ENCODE results near the gene RGS9BP.
"Not testable (repeated sequence)": the region's sequence is repeated elsewhere in the genome, so short reads cannot be mapped to it uniquely, and the experiment has no call there.

The RGS9BP gene

DNA sequence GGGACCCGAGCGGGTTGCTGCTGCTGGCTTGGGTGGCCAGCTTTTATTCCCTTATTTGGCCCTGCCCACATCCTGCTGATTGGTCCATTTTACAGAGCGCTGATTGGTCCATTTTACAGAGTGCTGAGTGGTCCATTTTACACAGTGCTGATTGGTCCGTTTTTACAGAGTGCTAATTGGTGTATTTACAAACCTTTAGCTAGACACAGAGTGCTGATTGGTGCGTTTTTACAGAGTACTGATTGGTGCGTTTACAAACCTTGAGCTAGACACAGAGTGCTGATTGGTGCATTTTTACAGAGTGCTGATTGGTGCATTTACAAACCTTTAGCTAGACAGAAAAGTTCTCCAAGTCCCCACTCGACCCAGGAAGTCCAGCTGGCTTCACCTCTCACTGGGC is 24.5 kb downstream of the RGS9BP start:
- not testable (repeated sequence) for DNase-seq

DNA sequence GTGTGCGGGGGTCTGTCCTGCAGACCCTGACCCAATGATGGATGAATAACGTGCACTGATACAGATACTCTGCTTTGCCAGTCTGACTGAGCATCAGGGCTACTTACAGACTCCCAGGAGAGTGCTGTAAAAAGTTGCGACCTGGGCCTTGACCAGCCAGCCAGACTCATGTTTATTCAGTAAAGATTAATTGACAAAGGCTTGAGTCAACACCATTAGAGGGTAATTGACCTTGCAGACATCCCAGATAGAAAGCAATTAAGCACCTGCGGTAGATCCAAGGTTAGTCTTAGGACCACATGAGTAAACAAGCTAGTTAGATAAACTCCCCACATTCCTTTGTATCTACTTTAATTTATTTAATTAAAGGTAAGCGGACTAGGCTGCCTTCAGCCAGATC is 26.4 kb downstream of the RGS9BP start:
- no peak for DNase-seq

DNA sequence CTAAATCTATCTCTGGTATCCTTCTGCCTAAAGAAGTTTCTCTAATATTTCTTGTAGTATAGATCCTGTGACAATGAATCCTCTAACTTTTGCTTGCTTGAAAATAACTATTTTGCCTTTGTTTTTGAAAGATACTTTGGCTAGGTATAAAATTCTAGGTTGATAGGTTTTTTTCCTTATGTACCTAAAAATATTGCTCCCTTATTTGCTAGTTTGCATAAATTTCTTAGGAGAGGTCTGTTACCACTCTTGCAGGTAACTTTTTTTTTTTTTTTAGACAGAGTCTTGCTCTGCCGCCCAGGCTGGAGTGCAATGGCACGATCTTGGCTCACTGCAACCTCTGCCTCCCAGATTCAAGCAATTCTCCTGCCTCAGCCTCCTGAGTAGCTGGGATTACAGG is 28.4 kb downstream of the RGS9BP start:
- not testable (repeated sequence) for DNase-seq

DNA sequence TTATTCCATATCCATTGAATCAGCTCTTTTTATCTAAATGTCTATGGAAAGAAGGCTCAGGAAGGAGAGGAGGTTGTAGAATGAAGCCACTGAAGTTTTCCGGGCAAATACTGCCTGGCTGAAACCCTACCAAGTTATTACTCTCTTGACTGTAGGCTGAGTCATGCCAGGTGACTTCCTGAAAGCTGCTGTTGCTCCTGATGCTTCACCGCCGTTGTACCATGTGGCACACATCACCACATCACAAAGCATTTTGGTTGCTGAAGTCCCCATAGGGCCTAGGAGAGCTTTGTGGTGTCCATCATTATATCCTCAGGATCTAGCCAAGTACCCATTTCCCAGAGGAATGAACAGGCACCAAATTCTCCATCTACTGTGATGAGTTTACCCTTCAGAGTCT is 32.8 kb downstream of the RGS9BP start:
- no peak for DNase-seq

DNA sequence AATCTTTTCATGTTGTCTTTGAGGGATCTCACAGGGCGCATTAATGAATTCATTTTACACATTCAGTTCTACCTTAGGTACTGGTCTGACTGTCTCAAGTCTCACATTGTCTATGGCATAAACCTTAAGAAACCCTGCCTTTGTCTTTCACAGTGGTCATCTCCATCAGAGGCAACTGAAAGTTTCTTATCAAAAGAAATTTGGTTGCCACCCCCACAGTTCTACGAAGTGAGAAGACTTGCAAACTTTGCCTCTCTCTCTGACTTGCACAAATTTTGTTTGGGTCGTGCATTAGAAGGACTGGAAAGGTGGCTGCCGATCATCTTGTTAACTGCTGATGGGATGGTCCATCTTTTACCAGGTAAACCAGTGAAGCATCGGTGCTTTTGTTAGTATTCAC is 33.4 kb downstream of the RGS9BP start:
- peak; percentile 22 for DNase-seq

DNA sequence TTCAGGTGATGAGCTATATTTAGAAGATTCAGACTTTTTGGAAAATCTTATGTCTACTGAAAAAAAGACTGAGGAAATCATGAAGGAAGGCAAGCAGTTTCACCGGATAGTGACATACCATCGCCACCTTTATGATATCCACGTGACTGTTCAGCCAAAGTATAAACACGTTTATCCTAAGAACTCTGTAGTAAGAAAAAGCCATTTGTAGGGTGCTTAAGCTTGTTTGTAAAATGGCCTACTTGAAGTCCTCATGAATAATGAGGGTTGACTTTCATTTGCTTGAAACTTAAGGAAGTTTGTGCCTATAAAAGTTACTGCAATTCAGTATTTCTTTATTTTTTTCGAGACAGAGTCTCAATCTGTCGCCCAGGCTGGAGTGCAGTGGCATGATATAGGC is 36.1 kb downstream of the RGS9BP start:
- no peak for DNase-seq

DNA sequence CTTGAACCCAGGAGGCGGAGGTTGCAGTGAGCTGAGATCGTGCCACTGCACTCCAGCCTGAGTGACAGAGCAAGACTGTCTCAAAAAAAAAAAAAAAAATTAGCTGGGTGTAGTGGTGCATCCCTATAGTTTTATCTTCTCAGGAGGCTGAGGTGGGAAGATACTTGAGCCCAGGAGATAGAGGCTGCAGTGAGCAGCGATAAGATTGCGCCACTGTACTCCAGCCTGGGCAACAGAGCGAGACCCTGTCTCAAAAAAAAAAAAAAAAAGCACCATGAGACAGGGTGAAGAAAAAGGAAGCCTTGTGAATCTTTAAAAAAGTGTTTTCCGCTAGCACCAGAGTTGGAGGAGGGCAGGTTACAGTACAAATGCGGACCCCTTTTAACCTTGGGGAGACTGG is 40.6 kb downstream of the RGS9BP start:
- not testable (repeated sequence) for DNase-seq

DNA sequence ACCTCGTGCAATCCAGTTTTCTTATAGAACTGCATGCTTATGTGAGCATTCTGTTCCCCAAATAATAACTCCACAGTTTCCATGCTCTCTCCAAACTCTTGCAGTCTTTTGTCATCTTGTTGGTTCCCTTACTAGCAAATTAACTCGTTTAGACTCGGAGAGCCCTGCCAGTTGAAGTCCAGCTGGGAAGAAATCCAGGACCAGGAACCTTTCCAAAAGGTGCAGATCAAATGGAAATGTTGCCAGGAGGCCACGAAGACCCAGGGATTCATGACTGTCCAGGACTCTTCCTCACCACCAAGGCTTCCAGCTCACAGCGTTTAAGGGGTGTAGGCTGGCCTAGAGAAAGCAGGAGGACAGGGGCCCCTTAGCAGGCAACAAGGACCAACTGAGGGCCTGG is 41.8 kb downstream of the RGS9BP start:
- no peak for DNase-seq

DNA sequence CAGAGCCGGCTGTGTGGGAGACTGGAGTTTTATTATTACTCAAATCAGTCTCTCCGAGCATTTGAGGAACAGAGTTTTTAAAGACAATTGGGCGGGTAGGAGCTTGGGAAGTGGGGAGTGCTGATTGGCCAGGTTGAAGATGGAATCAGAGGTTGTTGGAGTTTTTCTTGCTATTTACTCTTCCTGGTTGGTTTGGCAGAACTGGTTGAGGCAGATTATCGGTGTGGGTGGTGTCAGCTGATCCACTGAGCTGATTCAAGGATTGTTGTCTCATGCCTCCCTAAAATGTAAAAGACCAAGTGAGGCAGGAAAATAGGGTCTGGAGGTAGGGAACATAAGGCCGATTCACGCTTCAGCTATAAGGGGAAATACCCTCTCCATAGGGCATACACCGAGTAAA is 42.6 kb downstream of the RGS9BP start:
- DNase-seq: peak; percentile 21

DNA sequence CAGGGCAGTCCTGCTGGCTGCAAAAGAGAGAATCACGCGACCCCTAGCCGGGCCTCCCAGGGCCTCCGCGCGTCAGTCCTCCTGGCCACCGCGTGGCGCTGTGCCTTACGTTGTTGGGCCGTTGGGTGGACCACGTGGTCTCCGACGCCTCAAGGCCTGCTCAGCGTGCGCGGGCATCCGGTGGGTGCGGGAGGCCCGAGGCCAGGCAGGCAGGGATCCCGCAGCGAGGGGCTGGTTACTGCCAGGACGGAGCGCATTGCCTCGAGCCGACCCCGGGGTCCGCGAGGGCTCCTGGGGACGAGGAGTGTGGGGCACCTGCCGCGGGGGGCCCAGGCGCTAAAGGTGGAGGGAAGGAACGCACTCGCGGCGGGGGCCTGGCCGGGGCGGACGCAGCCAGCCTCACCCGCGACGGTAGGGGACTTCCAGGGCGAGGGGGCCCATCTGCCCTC is 44.0 kb downstream of the RGS9BP start, which contains the start of gene TDRD12:
TDRD12 (plus strand) TSS at position 157 of the 449 bp plus-strand sequence. CDS start 306 bp downstream, outside the sequence.
- DNase-seq: no peak

DNA sequence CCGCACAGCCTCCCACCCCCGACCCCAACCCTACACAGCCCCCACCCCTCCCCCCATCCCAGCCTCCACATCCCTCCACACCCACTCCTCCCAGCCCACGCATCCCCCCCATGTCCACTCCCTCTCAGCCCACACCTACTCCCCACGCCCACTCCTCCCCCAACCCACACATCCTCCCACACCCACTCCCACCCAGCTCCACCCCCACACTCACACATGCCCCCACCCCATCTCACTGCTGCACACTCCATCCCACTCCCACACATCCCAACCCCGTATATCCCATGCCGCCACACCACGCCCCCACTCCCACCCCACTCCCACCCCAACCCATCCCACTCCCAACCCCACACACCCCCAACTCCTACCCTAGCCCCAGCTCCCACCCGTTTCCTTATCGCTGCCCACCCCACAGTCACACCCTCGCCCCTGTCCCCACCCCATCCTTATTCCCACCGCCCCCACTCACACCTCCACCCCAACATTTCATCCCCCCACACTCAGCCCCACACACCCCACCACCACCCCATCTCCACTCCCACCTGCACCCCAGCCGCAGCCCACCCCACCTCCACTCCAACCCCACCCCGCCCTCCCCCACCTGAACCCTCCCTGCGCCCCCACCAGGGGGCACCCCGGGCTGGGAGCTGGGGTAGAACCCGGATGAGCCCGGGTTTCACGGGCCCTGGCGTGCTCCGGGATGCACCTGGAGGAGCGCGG is 44.7 kb downstream of the RGS9BP start:
- DNase-seq: no peak

DNA sequence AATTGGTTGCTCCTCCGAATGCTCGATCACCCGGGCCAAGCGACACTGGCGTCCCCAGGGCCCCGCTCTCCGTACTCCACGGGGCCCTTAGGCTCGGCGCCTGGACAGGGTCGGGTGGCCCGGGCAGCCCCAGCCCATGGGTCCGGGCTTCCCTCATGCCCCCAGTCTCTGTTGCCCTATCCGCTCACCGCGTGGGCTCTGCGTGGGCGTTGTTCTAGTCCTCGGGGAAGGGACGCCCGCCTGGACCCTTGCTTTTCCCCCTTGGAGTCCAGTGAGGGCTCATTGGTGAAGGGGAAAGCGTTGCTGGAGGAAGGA is 45.2 kb downstream of the RGS9BP start:
- no peak for DNase-seq
